ENCODE measurements around the gene KIR3DL3. TPM values are rescaled to one million over a fixed set of nuclear protein-coding genes. Genes with fewer than 3 reads are reported as not detected.
"Not testable (repeated sequence)": the region's sequence is repeated elsewhere in the genome, so short reads cannot be mapped to it uniquely, and the experiment has no call there.

KIR3DL3 gene
- total RNA-seq, 1 donor: not detected

DNA sequence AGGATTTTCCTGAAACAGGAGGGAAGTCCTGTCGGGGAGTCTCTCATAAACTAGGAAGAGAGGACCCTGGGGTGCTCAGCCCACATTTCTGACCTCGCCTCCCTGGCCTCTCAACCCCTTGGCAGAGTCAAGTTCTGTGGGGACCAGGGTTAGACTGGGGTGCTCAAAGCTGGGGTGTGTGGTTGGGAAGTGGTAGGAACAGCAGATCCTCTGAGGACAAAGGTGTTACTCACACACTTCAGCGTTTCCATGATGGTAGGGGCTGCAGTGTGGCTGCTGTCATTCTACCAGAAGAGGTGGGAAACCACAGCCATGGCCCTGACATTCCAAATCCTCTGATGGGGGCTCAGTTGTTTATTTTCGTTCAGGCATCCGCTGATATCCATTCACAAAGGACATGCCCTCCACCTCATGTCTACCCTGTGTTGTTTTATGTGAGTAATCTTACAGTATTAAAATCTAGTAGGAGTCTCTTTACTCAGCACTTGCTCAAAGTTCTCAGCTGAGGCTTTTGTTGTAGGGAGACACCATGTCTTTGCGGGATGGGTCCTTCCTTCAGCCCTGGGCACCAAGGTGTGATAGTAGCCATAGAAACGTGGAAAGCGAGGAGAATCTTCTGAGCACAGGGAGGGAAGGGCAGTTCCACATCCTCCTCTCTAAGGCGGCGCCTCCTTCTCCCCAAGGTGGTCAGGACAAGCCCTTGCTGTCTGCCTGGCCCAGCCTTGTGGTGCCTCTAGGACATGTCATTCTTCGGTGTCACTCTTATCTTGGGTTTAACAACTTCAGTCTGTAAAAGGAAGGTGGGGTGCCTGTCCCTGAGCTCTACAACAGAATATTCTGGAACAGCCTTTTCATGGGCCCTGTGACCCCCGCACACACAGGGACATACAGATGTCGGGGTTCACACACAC lies 15.6 kb downstream of the KIR3DL3 start:
- Histone ChIP-seq H3K4me1 (ENCODE audit: insufficient read depth, low read length) (no peaks in the 10 kb centered on the region), H2AFZ (ENCODE audit: low read length) (no peak overlapping the region), H4K20me1 (ENCODE audit: insufficient read depth, low read length) (no peaks in the 10 kb centered on the region), H3K36me3 (ENCODE audit: insufficient read depth, low read length) (no peaks in the 10 kb centered on the region), H3K4me3 (ENCODE audit: insufficient read depth, low read length) (no peak overlapping the region), H3K9me3 (ENCODE audit: low read depth, low read length) (no peaks in the 10 kb centered on the region), H3K27me3 (ENCODE audit: insufficient read depth, low read length) (no peaks in the 10 kb centered on the region), H3K27ac (ENCODE audit: low read depth, low read length) (no peak overlapping the region), H3K4me2 (ENCODE audit: insufficient read depth, low read length) (no peak overlapping the region), H3K79me2 (ENCODE audit: insufficient read depth, low read length) (no peaks in the 10 kb centered on the region)
- DNase-seq (ENCODE audit: insufficient read length, low spot score, missing footprints): no peak
- TF ChIP-seq, protein P1, sequence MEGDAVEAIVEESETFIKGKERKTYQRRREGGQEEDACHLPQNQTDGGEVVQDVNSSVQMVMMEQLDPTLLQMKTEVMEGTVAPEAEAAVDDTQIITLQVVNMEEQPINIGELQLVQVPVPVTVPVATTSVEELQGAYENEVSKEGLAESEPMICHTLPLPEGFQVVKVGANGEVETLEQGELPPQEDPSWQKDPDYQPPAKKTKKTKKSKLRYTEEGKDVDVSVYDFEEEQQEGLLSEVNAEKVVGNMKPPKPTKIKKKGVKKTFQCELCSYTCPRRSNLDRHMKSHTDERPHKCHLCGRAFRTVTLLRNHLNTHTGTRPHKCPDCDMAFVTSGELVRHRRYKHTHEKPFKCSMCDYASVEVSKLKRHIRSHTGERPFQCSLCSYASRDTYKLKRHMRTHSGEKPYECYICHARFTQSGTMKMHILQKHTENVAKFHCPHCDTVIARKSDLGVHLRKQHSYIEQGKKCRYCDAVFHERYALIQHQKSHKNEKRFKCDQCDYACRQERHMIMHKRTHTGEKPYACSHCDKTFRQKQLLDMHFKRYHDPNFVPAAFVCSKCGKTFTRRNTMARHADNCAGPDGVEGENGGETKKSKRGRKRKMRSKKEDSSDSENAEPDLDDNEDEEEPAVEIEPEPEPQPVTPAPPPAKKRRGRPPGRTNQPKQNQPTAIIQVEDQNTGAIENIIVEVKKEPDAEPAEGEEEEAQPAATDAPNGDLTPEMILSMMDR (IDR thresholded peaks at IDR 0.05; ENCODE audit: extremely low read depth, low read depth, low read length): no peak

DNA sequence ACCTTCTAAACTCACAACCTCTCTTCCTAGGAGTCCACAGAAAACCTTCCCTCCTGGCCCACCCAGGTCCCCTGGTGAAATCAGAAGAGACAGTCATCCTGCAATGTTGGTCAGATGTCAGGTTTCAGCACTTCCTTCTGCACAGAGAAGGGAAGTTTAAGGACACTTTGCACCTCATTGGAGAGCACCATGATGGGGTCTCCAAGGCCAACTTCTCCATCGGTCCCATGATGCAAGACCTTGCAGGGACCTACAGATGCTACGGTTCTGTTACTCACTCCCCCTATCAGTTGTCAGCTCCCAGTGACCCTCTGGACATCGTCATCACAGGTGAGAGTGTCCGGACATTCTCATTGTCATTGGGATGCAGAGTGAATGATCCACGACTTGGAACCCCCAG lies 17.7 kb downstream of the KIR3DL3 start:
- H3K4me1 ChIP-seq (ENCODE audit: insufficient read depth, low read length): not testable (repeated sequence)

GRCh38 chr19:54744080-54744479 lies 19.8 kb downstream of the KIR3DL3 start:
- H3K4me3 ChIP-seq (ENCODE audit: insufficient read depth, low read length); H3K27ac ChIP-seq (ENCODE audit: low read depth, low read length); H3K4me2 ChIP-seq (ENCODE audit: insufficient read depth, low read length); H3K79me2 ChIP-seq (ENCODE audit: insufficient read depth, low read length); DNase-seq (ENCODE audit: insufficient read length, low spot score, missing footprints); H3K27me3 ChIP-seq (ENCODE audit: insufficient read depth, low read length); H4K20me1 ChIP-seq (ENCODE audit: insufficient read depth, low read length); H3K4me1 ChIP-seq (ENCODE audit: insufficient read depth, low read length); H3K9me3 ChIP-seq (ENCODE audit: low read depth, low read length); H3K36me3 ChIP-seq (ENCODE audit: insufficient read depth, low read length); H2AFZ ChIP-seq (ENCODE audit: low read length): not testable (repeated sequence)

More for the DNA sequence above, 17.7 kb downstream of the KIR3DL3 start:
- not testable (repeated sequence) for DNase-seq (ENCODE audit: insufficient read length, low spot score, missing footprints); H3K27me3 ChIP-seq (ENCODE audit: insufficient read depth, low read length); H3K4me3 ChIP-seq (ENCODE audit: insufficient read depth, low read length); H3K9me3 ChIP-seq (ENCODE audit: low read depth, low read length); H2AFZ ChIP-seq (ENCODE audit: low read length); H3K79me2 ChIP-seq (ENCODE audit: insufficient read depth, low read length); H4K20me1 ChIP-seq (ENCODE audit: insufficient read depth, low read length); H3K27ac ChIP-seq (ENCODE audit: low read depth, low read length); H3K4me2 ChIP-seq (ENCODE audit: insufficient read depth, low read length); H3K36me3 ChIP-seq (ENCODE audit: insufficient read depth, low read length)

DNA sequence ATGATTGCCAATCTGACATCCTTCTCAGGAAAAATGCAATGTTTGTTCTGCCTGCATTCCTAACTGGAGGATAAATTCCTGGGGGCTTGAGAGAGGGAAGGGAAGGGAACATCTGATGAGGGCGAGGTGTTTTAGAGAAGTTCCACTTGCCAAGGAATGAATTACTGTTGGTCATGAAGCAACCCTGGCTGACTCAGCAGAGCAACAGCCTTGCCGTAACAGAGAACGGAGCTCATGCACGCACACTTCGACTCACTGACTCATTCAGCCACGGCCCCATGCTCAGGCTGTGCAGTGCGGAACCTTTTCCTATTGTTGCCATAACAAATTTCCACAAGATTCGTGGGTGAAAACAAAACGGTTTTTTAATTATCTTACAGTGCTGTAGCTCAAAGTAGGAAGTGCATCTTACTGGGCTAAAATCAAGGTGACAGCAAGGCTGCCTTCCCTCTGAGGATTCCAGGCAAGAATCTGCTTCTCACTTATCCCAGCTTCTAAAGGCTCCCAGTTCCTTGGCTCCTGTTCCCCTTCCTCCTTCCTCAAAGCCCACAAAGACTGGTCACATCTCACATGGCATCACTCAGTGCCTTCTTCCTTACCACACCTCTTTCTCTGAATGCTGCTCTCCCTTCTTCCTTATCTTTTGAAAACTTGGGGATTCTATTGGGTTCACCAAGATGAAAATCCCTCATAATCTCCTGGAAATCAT lies 23.5 kb downstream of the KIR3DL3 start:
- not testable (repeated sequence) for H3K36me3 ChIP-seq (ENCODE audit: insufficient read depth, low read length); H3K4me3 ChIP-seq (ENCODE audit: insufficient read depth, low read length); H3K4me1 ChIP-seq (ENCODE audit: insufficient read depth, low read length); H3K4me2 ChIP-seq (ENCODE audit: insufficient read depth, low read length); H3K27me3 ChIP-seq (ENCODE audit: insufficient read depth, low read length); DNase-seq (ENCODE audit: insufficient read length, low spot score, missing footprints); H3K9me3 ChIP-seq (ENCODE audit: low read depth, low read length); H3K79me2 ChIP-seq (ENCODE audit: insufficient read depth, low read length); H4K20me1 ChIP-seq (ENCODE audit: insufficient read depth, low read length); H3K27ac ChIP-seq (ENCODE audit: low read depth, low read length); H2AFZ ChIP-seq (ENCODE audit: low read length)

DNA sequence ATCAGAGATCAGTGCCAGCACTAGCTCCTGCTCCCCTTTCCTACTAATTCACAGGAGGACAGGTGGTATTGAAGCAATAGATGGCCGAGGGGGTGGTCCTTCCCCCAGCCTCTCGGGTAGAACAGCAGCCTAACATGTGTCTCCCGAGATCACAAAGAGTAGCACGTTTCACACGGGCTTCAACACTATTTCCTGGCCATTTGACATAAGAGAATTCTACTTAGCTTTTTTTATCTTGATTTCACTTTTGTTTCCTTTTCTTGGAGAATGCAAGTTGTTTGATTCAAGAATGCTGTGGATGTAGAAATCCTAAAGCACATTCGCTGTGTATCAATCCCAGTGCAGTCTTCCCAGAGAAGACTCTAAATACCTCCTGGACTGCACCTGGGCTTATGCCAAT lies 26.0 kb downstream of the KIR3DL3 start:
- H3K36me3 ChIP-seq (ENCODE audit: insufficient read depth, low read length); H3K27me3 ChIP-seq (ENCODE audit: insufficient read depth, low read length); H3K9me3 ChIP-seq (ENCODE audit: low read depth, low read length); H3K79me2 ChIP-seq (ENCODE audit: insufficient read depth, low read length); H2AFZ ChIP-seq (ENCODE audit: low read length); H3K4me1 ChIP-seq (ENCODE audit: insufficient read depth, low read length); DNase-seq (ENCODE audit: insufficient read length, low spot score, missing footprints); H4K20me1 ChIP-seq (ENCODE audit: insufficient read depth, low read length); H3K4me2 ChIP-seq (ENCODE audit: insufficient read depth, low read length); H3K27ac ChIP-seq (ENCODE audit: low read depth, low read length); H3K4me3 ChIP-seq (ENCODE audit: insufficient read depth, low read length): not testable (repeated sequence)

DNA sequence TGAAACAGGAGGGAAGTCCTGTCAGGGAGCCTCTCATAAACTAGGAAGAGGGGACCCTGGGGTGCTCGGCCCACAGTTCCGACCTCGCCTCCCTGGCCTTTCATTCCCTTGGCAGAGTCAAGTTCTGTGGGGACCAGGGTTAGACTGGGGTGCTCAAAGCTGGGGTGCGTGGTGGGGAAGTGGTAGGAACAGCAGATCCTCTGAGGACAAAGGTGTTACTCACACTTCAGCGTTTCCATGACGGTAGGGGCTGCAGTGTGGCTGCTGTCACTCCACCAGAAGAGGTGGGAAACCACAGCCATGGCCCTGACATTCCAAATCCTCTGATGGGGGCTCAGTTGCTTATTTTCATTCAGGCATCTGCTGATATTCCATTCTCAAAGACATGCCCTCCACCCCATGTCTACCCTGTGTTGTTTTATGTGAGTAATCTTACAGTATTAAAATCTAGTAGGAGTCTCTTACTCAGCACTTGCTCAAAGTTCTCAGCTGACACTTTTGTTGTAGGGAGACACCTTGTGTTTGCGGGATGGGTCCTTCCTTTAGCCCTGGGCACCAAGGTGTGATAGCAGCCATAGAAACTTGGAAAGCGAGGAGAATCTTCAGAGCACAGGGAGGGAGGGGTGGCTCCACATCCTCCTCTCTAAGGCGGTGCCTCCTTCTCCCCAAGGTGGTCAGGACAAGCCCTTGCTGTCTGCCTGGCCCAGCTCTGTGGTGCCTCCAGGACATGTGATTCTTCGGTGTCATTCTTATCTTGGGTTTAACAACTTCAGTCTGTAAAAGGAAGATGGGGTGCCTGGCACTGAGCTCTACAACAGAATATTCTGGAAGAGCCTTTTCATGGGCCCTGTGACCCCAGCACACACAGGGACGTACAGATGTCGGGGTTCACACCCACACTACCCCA lies 32.2 kb downstream of the KIR3DL3 start:
- DNase-seq (ENCODE audit: insufficient read length, low spot score, missing footprints); H3K4me2 ChIP-seq (ENCODE audit: insufficient read depth, low read length); H3K79me2 ChIP-seq (ENCODE audit: insufficient read depth, low read length); H3K36me3 ChIP-seq (ENCODE audit: insufficient read depth, low read length); H3K4me3 ChIP-seq (ENCODE audit: insufficient read depth, low read length); H3K27me3 ChIP-seq (ENCODE audit: insufficient read depth, low read length); H3K27ac ChIP-seq (ENCODE audit: low read depth, low read length); H2AFZ ChIP-seq (ENCODE audit: low read length); H4K20me1 ChIP-seq (ENCODE audit: insufficient read depth, low read length); H3K4me1 ChIP-seq (ENCODE audit: insufficient read depth, low read length); H3K9me3 ChIP-seq (ENCODE audit: low read depth, low read length): not testable (repeated sequence)

DNA sequence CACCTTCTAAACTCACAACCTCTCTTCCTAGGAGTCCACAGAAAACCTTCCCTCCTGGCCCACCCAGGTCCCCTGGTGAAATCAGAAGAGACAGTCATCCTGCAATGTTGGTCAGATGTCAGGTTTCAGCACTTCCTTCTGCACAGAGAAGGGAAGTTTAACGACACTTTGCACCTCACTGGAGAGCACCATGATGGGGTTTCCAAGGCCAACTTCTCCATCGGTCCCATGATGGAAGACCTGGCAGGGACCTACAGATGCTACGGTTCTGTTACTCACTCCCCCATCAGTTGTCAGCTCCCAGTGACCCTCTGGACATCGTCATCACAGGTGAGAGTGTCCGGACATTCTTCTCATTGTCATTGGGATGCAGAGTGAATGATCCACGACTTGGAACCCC lies 34.3 kb downstream of the KIR3DL3 start:
- not testable (repeated sequence) for H3K27ac ChIP-seq (ENCODE audit: low read depth, low read length)

More for the DNA sequence above, 34.3 kb downstream of the KIR3DL3 start:
- H3K4me3 ChIP-seq (ENCODE audit: insufficient read depth, low read length); H3K4me2 ChIP-seq (ENCODE audit: insufficient read depth, low read length); H3K4me1 ChIP-seq (ENCODE audit: insufficient read depth, low read length); H3K79me2 ChIP-seq (ENCODE audit: insufficient read depth, low read length); H3K27me3 ChIP-seq (ENCODE audit: insufficient read depth, low read length); H3K36me3 ChIP-seq (ENCODE audit: insufficient read depth, low read length); DNase-seq (ENCODE audit: insufficient read length, low spot score, missing footprints); H2AFZ ChIP-seq (ENCODE audit: low read length); H4K20me1 ChIP-seq (ENCODE audit: insufficient read depth, low read length); H3K9me3 ChIP-seq (ENCODE audit: low read depth, low read length): not testable (repeated sequence)

All from osteoblast (primary cell).